ENCODE results near the gene CTU2. TPM values are rescaled to one million over a fixed set of nuclear protein-coding genes. Genes with fewer than 3 reads are reported as not detected.

The CTU2 gene
- 6.3 to 10.0 TPM (median 7.4 TPM) in 3 replicates for polyA plus RNA-seq
- 13.6 TPM for polyA plus RNA-seq (2011; ENCODE audit: low read depth)
- polyA plus RNA-seq (2011; cell fraction: cytosol; rRNA removed), result 2.6 and 8.7 TPM in 2 replicates
- polyA plus RNA-seq (2011; cell fraction: nucleus; rRNA removed), result 8.2 and 11.1 TPM in 2 replicates
- polyA plus RNA-seq (2012; ENCODE audit: low replicate concordance), result 12.3 and 14.6 TPM in 2 replicates
- polyA minus RNA-seq, result 5.0 to 9.6 TPM (median 5.2 TPM) in 3 replicates
- 29.7 TPM for polyA minus RNA-seq (2011; cell fraction: cytosol; rRNA and poly(A)+ RNA removed)
- polyA minus RNA-seq (2011; cell fraction: nucleus; rRNA and poly(A)+ RNA removed), result 6.5 and 7.2 TPM in 2 replicates

DNA sequence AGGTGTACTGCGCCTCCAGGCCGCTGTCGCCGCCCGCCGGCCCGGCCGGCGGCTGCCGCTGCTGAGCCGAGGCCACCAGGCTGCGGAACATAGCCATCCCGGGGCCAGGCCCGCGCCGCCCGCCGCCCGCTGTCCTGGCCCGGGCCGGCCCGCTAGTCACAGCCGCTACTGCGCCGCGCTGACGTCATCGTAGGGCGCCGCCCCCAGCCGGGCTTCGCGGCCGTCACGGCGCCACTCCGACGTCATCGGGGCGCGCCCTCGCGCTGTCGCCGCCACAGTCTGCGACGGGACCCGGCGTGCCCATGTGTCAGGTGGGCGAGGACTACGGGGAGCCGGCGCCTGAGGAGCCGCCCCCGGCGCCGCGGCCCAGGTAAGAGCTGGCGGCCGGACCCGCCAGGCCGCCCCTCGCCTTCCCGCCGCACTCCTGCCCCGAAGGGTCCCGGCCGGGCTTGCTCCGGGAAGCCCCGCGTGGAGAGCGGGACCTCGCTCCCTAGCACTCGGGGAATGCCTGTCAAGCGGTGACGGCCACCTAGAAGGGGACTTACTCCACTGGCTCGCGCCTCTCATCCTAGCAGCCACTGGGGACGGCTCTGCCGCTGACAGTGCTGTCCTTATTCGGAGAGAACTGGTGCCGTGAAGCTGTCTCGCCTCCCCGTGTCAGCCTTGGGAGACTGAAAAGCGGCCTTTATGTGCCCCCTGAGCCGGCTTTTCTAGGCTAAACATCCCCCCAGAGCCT is at the start of gene CTU2, which contains the start of gene RNF166:
CTU2 (plus strand) TSS at position 275 of the 736 bp plus-strand sequence; CDS start at position 303, 28 bp downstream.
RNF166 (minus strand) TSS at position 180 of the 736 bp plus-strand sequence; CDS start at position 97, 83 bp downstream.
- DNase-seq (ENCODE audit: low read depth, low spot score) (no peak), FAIRE-seq (no peak)
- H3K4me1 ChIP-seq (ENCODE audit: control insufficient read depth, extremely low read depth, insufficient read depth, low read length), result peaks cover 9% of the 10 kb centered on the region
- TF ChIP-seq, protein P1, sequence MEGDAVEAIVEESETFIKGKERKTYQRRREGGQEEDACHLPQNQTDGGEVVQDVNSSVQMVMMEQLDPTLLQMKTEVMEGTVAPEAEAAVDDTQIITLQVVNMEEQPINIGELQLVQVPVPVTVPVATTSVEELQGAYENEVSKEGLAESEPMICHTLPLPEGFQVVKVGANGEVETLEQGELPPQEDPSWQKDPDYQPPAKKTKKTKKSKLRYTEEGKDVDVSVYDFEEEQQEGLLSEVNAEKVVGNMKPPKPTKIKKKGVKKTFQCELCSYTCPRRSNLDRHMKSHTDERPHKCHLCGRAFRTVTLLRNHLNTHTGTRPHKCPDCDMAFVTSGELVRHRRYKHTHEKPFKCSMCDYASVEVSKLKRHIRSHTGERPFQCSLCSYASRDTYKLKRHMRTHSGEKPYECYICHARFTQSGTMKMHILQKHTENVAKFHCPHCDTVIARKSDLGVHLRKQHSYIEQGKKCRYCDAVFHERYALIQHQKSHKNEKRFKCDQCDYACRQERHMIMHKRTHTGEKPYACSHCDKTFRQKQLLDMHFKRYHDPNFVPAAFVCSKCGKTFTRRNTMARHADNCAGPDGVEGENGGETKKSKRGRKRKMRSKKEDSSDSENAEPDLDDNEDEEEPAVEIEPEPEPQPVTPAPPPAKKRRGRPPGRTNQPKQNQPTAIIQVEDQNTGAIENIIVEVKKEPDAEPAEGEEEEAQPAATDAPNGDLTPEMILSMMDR (optimal IDR thresholded peaks at IDR 0.05 in 1 of 3, IDR thresholded peaks at IDR 0.05 in 1 of 3, conservative IDR thresholded peaks at IDR 0.05 in 1 of 3; ENCODE audit: extremely low read depth in 1 of 3, insufficient read depth in 2 of 3, low read length in 3 of 3), result no peak
- TF ChIP-seq EZH2 (IDR thresholded peaks at IDR 0.05; ENCODE audit: low read length), result no peak
- H3K27me3 ChIP-seq (ENCODE audit: control insufficient read depth, extremely low read depth, insufficient read depth, low read length), result no peaks in the 10 kb centered on the region
- peak within 1 kb of the TSS; percentile 58 for H3K27ac ChIP-seq (ENCODE audit: control insufficient read depth, insufficient read depth, low read length)
- H3K36me3 ChIP-seq (ENCODE audit: control insufficient read depth in 2 of 2, extremely low read depth in 1 of 2, insufficient read depth in 2 of 2, low read length in 2 of 2), result peaks cover 4 to 5% of the 10 kb centered on the region in 2 experiments
- H3K4me3 ChIP-seq (ENCODE audit: control insufficient read depth in 2 of 3, extremely low read depth in 1 of 3, insufficient read depth in 2 of 3, low read depth in 1 of 3, low read length in 3 of 3), result peak within 1 kb of the TSS; percentile 92 to 97 (median 95)
- no peaks in the 10 kb centered on the region for H4K20me1 ChIP-seq (ENCODE audit: control insufficient read depth, extremely low read depth, insufficient read depth, low read length)
- dilution Hi-C loops (cut with MboI; ENCODE audit: extremely low pct_ligation_motif_present, low sequenced_read_pairs), result no loop called here
- H3K9me3 ChIP-seq (ENCODE audit: control insufficient read depth, low read depth, low read length), result no peaks in the 10 kb centered on the region
- no peaks in the 10 kb centered on the region for H3K9me1 ChIP-seq (ENCODE audit: control insufficient read depth, extremely low read depth, insufficient read depth, low read length)
- H3K79me2 ChIP-seq (ENCODE audit: control insufficient read depth, insufficient read depth, low read length), result peaks cover 21% of the 10 kb centered on the region
- H3K4me2 ChIP-seq (ENCODE audit: control insufficient read depth, extremely low read depth, insufficient read depth, low read depth, low read length), result peak within 1 kb of the TSS; percentile 91
- peak within 1 kb of the TSS; percentile 85 for H3K9ac ChIP-seq (ENCODE audit: control insufficient read depth, extremely low read depth, insufficient read depth, low read length)
- H2AFZ ChIP-seq (ENCODE audit: control insufficient read depth, low read length), result peak within 1 kb of the TSS; percentile 89

DNA sequence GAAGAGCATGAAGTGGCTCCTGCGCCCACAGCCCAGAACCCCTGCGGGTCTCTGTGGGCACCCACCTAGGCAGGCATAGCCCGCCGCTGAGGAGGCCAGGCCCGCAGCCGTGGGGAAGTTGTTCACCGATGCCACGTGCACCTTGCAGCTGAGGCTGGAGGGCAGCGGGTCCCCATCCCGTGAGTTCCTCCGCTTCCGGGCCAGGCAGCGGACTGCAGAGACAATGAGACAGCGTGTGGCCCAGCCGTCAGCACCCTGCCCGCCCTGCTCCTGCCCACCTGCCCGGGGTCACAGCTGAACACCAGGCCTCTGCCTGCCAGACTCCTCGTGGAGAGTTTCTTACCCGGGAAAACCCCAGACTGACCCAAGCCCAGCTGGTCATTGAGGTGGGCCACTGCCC is 48.9 kb upstream of the CTU2 start:
- H3K4me1 ChIP-seq (ENCODE audit: control insufficient read depth, extremely low read depth, insufficient read depth, low read length), result peaks cover 8% of the 10 kb centered on the region
- FAIRE-seq (no peak), DNase-seq (ENCODE audit: low read depth, low spot score) (no peak)
- no peak overlapping the region for H3K4me3 ChIP-seq (ENCODE audit: control insufficient read depth in 2 of 3, extremely low read depth in 1 of 3, insufficient read depth in 2 of 3, low read depth in 1 of 3, low read length in 3 of 3)
- no peak overlapping the region for H3K9ac ChIP-seq (ENCODE audit: control insufficient read depth, extremely low read depth, insufficient read depth, low read length)
- TF ChIP-seq, protein P1 (optimal IDR thresholded peaks at IDR 0.05 in 1 of 3, IDR thresholded peaks at IDR 0.05 in 1 of 3, conservative IDR thresholded peaks at IDR 0.05 in 1 of 3; ENCODE audit: extremely low read depth in 1 of 3, insufficient read depth in 2 of 3, low read length in 3 of 3), result no peak
- no peak for TF ChIP-seq EZH2 (IDR thresholded peaks at IDR 0.05; ENCODE audit: low read length)
- no peaks in the 10 kb centered on the region for H3K27me3 ChIP-seq (ENCODE audit: control insufficient read depth, extremely low read depth, insufficient read depth, low read length)
- H3K9me3 ChIP-seq (ENCODE audit: control insufficient read depth, low read depth, low read length), result no peaks in the 10 kb centered on the region
- H4K20me1 ChIP-seq (ENCODE audit: control insufficient read depth, extremely low read depth, insufficient read depth, low read length), result peaks cover 22% of the 10 kb centered on the region
- no peak overlapping the region for H3K4me2 ChIP-seq (ENCODE audit: control insufficient read depth, extremely low read depth, insufficient read depth, low read depth, low read length)
- no peak overlapping the region for H2AFZ ChIP-seq (ENCODE audit: control insufficient read depth, low read length)
- H3K27ac ChIP-seq (ENCODE audit: control insufficient read depth, insufficient read depth, low read length), result no peak overlapping the region
- dilution Hi-C loops (cut with MboI; ENCODE audit: extremely low pct_ligation_motif_present, low sequenced_read_pairs), result loop anchor here (25.0 kb wide), 1 partner anchor 105 kb away; no protein-coding TSS in a partner anchor
- H3K79me2 ChIP-seq (ENCODE audit: control insufficient read depth, insufficient read depth, low read length), result peaks cover 52% of the 10 kb centered on the region
- H3K36me3 ChIP-seq (ENCODE audit: control insufficient read depth in 2 of 2, extremely low read depth in 1 of 2, insufficient read depth in 2 of 2, low read length in 2 of 2), result peaks cover 43 to 44% of the 10 kb centered on the region in 2 experiments
- H3K9me1 ChIP-seq (ENCODE audit: control insufficient read depth, extremely low read depth, insufficient read depth, low read length), result no peaks in the 10 kb centered on the region

Data from keratinocyte (primary cell).